ENCODE measurements around the gene HHAT. TPM values are rescaled to one million over a fixed set of nuclear protein-coding genes. Genes with fewer than 3 reads are reported as not detected.

Gene HHAT
- total and polyA plus RNA-seq, 12 donors = 0.81 to 4.3 (median 2.6) TPM

- ATAC-seq (no peak), DNase-seq (no peak)
- H3K4me1 ChIP-seq = peaks cover 3 to 56% (median 16%) of the 10 kb centered on the region in 9 donors
- H3K9me3 ChIP-seq = no peaks in the 10 kb centered on the region
- H3K4me3 ChIP-seq = no peak overlapping the region
- TF ChIP-seq CTCF (IDR thresholded peaks at IDR 0.05) = no peak
- H3K27me3 ChIP-seq = no peaks in the 10 kb centered on the region
- WGBS, 2 donors = 60 to 69% methylated on average over 5 of the region's 5 CpGs
- intact Hi-C loops (cut with DNase I) = loop anchor here in 2 of 10 donors (5.0 to 10.0 kb wide), 2 partner anchors 65 to 67 kb away; partner anchors contain the start of gene SERTAD4 (in 2 of the 2)
- peak overlapping the region in 1 of 10 donors; percentile 36 for H3K27ac ChIP-seq
- H3K36me3 ChIP-seq = no peaks in the 10 kb centered on the region
Observed at GRCh38 chr1:210299501-210299900, 29.2 kb upstream of the HHAT start.

- no peak for TF ChIP-seq CTCF (IDR thresholded peaks at IDR 0.05)
- no peaks in the 10 kb centered on the region for H3K27me3 ChIP-seq
- intact Hi-C loops (cut with DNase I) = loop anchor here in 2 of 10 donors (5.0 to 10.0 kb wide), 2 partner anchors 104 to 149 kb away; no protein-coding TSS in a partner anchor
- H3K4me1 ChIP-seq = peaks cover 0 to 40% (median 9%) of the 10 kb centered on the region in 9 donors
- H3K9me3 ChIP-seq = no peaks in the 10 kb centered on the region
- H3K36me3 ChIP-seq = no peaks in the 10 kb centered on the region
- peak overlapping the region in 2 of 10 donors; percentile 5 to 36 for H3K27ac ChIP-seq
- DNase-seq = no peak
- ATAC-seq = peak in 4 of 8 donors; percentile 31 to 49 (median 47)
- H3K4me3 ChIP-seq = no peak overlapping the region
- WGBS, 2 donors = 51 to 58% methylated on average over 5 of the region's 5 CpGs
Observed at GRCh38 chr1:210300923-210301614, 27.6 kb upstream of the HHAT start.

DNA sequence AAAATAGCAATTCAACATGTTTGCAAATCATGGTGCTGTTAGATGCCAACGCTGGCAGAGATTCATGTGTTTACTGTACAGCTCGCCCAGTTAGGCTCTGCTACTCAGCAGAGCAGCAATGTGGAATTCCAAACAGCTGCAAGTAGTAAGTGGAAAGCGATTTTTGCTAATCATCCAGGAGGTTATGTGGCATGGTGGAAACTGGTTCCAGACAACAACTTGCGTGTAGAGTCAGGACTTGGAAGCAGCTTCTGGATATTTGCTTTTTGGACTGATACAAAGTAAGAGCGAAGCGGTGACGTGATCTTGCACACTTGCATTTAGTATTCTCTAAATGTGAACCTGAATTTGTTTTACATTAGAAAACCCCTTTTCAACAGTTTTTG is 27.1 kb upstream of the HHAT start:
- WGBS, 2 donors = 55 to 59% methylated on average over 7 of the region's 7 CpGs
- Histone ChIP-seq H3K36me3 (no peaks in the 10 kb centered on the region), H3K4me1 (peaks cover 0 to 40% (median 9%) of the 10 kb centered on the region in 9 donors), H3K27ac (peak overlapping the region in 2 of 10 donors; percentile 5 to 36), H3K27me3 (no peaks in the 10 kb centered on the region), H3K9me3 (no peaks in the 10 kb centered on the region), H3K4me3 (no peak overlapping the region)
- ATAC-seq = peak in 4 of 8 donors; percentile 13 to 62 (median 38)
- intact Hi-C loops (cut with DNase I) = loop anchor here in 2 of 10 donors (5.0 to 10.0 kb wide), 2 partner anchors 103 to 149 kb away; no protein-coding TSS in a partner anchor
- DNase-seq = no peak
- TF ChIP-seq CTCF (IDR thresholded peaks at IDR 0.05) = no peak

DNA sequence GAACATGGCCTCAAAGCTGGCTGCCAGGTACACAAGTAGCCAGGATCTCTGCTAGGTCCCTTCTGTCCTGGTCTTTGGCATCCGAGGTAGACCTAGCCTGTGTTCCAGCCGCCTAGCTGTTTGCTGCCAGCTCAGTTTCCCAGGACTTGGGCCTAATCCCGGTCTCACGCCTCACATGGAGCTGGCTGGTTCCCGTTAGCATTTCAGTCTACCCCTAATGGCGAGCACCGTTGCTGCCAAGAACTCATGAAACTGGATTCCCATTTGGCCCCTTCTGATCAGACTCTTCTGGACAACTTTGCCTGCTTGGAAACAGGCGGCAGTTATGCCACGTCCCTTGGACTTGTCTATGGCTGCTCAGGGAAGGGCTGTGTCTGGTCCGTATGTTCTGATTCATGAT is 26.2 kb upstream of the HHAT start:
- ATAC-seq (peak; percentile 20 to 92 (median 75)), DNase-seq (no peak)
- WGBS, 2 donors = 71 to 75% methylated on average over 10 of the region's 10 CpGs
- Histone ChIP-seq H3K27me3 (no peaks in the 10 kb centered on the region), H3K4me3 (no peak overlapping the region), H3K36me3 (no peaks in the 10 kb centered on the region), H3K4me1 (peaks cover 0 to 40% (median 9%) of the 10 kb centered on the region in 9 donors), H3K9me3 (no peaks in the 10 kb centered on the region), H3K27ac (no peak overlapping the region)
- intact Hi-C loops (cut with DNase I) = loop anchor here in 2 of 10 donors (5.0 to 10.0 kb wide), 2 partner anchors 102 to 150 kb away; no protein-coding TSS in a partner anchor
- no peak for TF ChIP-seq CTCF (IDR thresholded peaks at IDR 0.05)

All from heart right ventricle (tissue), 16 donors.